HG02870 (cell line): ENCODE results near the gene DOK5.

ENCODE experiments used
- ATAC-seq: cut with Tn5 transposase; IDR thresholded peaks from one replicate; pipeline ENCODE4 v1.9.1; 2021; ENCODE audit warnings: mild to moderate bottlenecking, moderate library complexity; ENCODE audit not compliant: unreplicated experiment

Gene DOK5

GRCh38 chr20:54640800-54641199, 165.4 kb downstream of the DOK5 start:
- no peak for ATAC-seq

DNA sequence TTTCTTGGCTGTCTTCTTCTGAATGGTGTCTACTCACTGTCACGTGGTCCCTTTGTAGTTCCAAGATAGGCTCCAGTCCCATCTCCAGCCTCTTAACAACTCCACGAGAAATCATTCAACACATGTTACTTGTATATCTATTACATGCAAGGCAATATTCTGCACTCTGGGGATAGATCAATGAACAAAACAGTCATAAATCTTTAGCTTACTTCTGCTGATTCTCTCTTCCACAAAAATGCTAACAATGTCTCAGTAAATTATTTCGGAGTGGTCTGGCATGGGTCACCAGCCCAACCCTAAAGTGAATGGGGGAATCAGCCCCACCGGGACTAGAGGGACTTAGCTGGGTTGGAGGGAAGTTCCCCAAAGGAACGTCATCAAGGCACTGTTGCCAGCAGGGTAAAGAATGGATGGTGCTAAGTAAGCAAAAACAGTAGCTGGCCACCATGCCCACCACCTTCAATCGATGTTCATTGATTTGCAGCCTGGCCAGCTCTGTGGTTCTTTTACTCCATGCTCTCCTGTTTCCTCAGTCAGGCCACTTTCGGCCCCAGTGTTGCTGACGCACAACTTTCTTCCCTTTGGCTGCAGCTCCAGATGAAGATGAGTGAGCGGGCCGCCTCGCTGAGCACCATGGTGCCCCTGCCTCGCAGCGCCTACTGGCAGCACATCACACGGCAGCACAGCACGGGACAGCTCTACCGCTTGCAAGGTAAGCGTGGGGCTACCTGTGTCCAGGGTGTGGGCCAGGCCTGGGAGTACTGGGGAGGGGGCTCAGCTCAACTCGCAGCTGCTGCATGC, 167.7 kb downstream of the DOK5 start:
- no peak for ATAC-seq

- ATAC-seq = no peak
Observed at GRCh38 chr20:54643761-54644160, 168.4 kb downstream of the DOK5 start.

DNA sequence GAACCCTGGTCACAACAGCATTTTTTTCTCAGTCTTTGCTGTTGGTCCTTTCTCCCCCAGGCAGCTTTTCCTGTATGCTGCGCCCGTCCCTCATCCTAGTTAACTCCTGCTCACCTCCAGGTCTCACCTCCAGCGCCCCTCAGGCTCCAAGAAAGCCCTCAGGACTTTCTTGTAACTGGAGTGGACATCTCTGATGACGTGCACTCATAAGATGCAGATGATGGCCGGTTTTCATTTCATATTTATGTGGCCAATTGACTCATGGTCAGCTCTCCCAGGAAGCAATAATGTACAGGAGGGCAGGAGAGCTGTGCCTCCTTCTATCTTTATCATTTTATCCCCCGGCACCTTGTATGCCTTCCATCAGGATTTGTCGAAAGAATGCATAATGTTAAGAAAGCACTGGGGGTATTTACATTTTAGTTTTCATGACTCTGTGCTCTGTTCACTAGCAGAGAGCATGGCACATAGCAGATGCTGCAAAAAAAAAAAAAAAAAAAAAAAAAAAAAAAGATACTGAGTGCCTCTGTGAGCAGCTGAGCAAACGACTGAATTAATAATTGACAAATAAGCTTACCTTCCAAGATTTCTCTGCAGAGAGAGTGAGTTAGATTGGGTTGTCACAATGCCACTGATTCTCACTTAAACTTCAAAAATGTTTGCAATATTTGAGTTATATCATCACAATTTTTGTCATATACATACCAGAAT, 170.2 kb downstream of the DOK5 start:
- ATAC-seq = no peak

- no peak for ATAC-seq
Observed at GRCh38 chr20:54646156-54646517, 170.7 kb downstream of the DOK5 start.

- no peak for ATAC-seq
Observed at GRCh38 chr20:54648421-54649142, 173.2 kb downstream of the DOK5 start.

GRCh38 chr20:54649511-54649962, 174.1 kb downstream of the DOK5 start:
- ATAC-seq = peak; percentile 78

GRCh38 chr20:54650052-54650719, 174.8 kb downstream of the DOK5 start:
- no peak for ATAC-seq

DNA sequence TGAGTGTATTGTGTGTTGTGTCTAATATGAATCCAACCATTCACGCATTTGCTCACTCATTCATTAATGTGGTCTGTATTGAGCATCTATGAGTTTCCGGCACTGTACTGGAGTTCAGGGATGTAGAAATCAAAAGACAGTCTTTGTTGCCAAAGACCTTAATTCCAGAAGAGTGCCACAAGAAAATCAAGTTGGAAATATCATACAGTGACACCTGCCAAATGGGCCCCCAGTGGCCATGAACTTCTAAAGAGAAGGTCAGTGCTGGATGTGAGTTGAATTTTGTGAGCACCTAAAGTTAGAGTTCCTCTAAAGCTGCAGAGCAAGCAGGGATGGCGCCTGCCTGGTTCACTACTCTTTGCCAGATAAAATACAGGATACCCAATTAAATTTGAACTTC, 175.9 kb downstream of the DOK5 start:
- no peak for ATAC-seq

GRCh38 chr20:54654450-54654849, 179.1 kb downstream of the DOK5 start:
- no peak for ATAC-seq

DNA sequence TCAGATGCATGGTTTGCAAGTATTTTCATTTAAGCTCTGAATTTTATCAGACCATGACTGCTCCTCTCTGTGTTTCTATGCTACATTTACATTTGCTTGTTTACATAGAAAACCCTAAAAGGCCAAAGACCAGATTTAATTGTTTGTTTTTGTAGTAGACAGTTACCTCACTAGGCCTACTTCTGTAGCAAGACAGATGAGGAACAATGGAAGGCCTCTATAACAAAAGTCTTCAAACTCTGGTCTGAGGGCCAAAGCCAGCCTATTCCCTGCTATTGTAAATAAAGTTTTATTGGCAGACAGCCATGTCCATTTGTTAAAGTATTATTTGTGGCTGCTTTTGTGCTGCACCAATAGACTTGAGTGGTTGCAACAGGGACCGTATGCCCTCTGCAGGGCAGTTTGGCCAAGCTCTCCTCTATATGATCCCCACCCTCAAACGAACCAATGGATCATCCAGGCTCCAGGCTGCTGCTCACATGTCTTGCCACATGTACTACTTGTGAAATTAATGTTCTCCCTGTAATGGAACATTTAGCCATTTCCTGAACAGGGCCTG, 182.0 kb downstream of the DOK5 start:
- no peak for ATAC-seq

- no peak for ATAC-seq
Observed at GRCh38 chr20:54658525-54658924, 183.1 kb downstream of the DOK5 start.

DNA sequence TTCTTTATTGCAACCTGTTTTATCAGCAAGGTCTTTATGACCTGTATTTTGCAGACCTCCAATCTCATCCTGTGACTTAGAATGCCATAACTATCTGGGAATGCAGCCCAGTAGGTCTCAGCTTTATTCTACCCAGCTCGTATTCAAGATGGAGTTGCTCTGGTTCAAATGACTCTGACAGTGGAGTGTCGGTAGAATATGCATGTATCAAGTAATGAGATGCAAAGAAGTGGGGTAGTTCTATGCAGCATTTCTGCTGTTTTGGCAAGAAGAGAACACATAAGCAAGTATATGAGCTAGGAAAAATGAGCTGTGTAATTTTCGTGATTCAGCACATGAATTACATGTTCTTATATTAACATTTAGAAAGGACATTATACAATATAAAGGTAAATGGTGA, 185.9 kb downstream of the DOK5 start:
- no peak for ATAC-seq

- ATAC-seq = no peak
Observed at GRCh38 chr20:54661880-54662465, 186.6 kb downstream of the DOK5 start.

GRCh38 chr20:54665812-54666211, 190.4 kb downstream of the DOK5 start:
- ATAC-seq = peak; percentile 77

GRCh38 chr20:54668271-54669039, 193.1 kb downstream of the DOK5 start:
- ATAC-seq = peak; percentile 47

GRCh38 chr20:54669040-54669363, 193.6 kb downstream of the DOK5 start:
- no peak for ATAC-seq

DNA sequence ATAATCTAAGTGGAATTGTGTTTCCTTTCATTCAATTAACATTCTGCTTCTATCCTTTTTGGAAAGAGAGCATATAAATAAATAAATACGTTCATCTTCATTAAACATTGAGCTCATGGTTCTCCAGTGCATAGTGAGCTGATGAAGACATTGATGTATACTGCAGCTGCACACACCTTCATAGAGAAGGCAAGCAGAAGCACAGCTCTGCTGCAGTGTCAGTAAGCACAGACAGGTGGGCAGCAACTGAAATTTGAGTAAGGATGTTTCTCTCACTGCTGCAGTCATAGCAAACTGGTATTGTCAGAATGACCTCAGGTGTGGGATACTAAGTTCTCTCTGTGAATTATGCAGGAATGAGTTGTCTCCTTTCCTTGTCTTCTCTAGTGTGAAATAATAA, 202.9 kb downstream of the DOK5 start:
- no peak for ATAC-seq

DNA sequence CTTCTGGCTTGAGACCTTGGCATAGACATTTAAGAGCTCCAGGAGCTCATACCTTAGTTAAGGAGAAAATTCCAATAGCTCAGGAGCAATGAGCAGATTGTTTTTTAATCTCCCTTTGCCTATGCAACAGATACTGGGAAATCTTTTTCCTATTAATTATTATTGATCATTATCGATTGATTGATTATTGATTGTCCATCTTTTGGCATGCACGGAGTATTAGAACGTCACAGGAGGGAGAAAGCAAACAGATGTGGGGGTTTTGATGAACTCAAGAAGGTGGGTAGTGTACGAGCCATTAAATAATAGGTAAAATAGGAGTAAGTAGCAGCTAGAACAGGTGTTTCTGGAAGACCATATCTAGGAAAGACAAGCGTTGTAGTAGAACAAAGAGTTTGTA, 205.0 kb downstream of the DOK5 start:
- no peak for ATAC-seq
